Keratinocyte (primary cell): Measurements from ENCODE around the gene WASF3. TPM values are rescaled to one million over a fixed set of nuclear protein-coding genes. Genes with fewer than 3 reads are reported as not detected.

Experiments
- DNase-seq: peaks from one replicate; pipeline ENCODE4 v3.0.0-alpha.2; 2011; ENCODE audit warnings: low read depth, missing footprints, low spot score
- FAIRE-seq: peaks from 2 replicates; lab custom pipeline; 2011; peaks lifted over from hg19 to GRCh38; lab: Jason Lieb, UNC
- H2AFZ ChIP-seq: 2 replicates; pipeline ENCODE4 v1.6.0; 2012; ENCODE audit warnings: low read length, control low read depth, inconsistent platforms; ENCODE audit not compliant: control insufficient read depth
- H3K27ac ChIP-seq: 2 replicates; pipeline ENCODE4 v1.5.1; 2011; ENCODE audit warnings: low read length; ENCODE audit not compliant: control insufficient read depth, insufficient read depth
- H3K27me3 ChIP-seq: 3 replicates; pipeline ENCODE4 v1.6.0; 2011; ENCODE audit warnings: low read length; ENCODE audit not compliant: control insufficient read depth, insufficient read depth; ENCODE audit errors: extremely low read depth
- H3K36me3 ChIP-seq, 2 experiments: 2 replicates in 1 of 2; 3 replicates in 1 of 2; pipeline ENCODE4 v1.5.1; 2011; ENCODE audit warnings: low read length in 2 of 2, mild to moderate bottlenecking in 1 of 2; ENCODE audit not compliant: control insufficient read depth in 2 of 2, insufficient read depth in 2 of 2; ENCODE audit errors: extremely low read depth in 1 of 2
- H3K4me1 ChIP-seq: 3 replicates; pipeline ENCODE4 v1.5.1; 2011; ENCODE audit warnings: low read length; ENCODE audit not compliant: control insufficient read depth, insufficient read depth; ENCODE audit errors: extremely low read depth
- H3K4me2 ChIP-seq: 3 replicates; pipeline ENCODE4 v1.6.0; 2011; ENCODE audit warnings: low read depth, low read length; ENCODE audit not compliant: control insufficient read depth, insufficient read depth; ENCODE audit errors: extremely low read depth
- H3K4me3 ChIP-seq, 3 experiments: fragments of 200-600 bp in 1 of 3; sonication (generic) in 1 of 3; 2 replicates in 2 of 3; 3 replicates in 1 of 3; pipeline ENCODE4 v1.5.1; 2011 to 2016; ENCODE audit warnings: low read length in 3 of 3, mild to moderate bottlenecking in 3 of 3, control low read depth in 2 of 3, inconsistent platforms in 1 of 3, low read depth in 1 of 3, mixed read lengths in 1 of 3, mixed run types in 1 of 3, moderate library complexity in 1 of 3; ENCODE audit not compliant: control insufficient read depth in 2 of 3, insufficient read depth in 2 of 3; ENCODE audit errors: extremely low read depth in 1 of 3
- H3K79me2 ChIP-seq: 2 replicates; pipeline ENCODE4 v1.6.0; 2012; ENCODE audit warnings: low read length; ENCODE audit not compliant: control insufficient read depth, insufficient read depth
- H3K9ac ChIP-seq: 3 replicates; pipeline ENCODE4 v1.6.0; 2011; ENCODE audit warnings: low read length; ENCODE audit not compliant: control insufficient read depth, insufficient read depth; ENCODE audit errors: extremely low read depth
- H3K9me1 ChIP-seq: 3 replicates; pipeline ENCODE4 v1.6.0; 2011; ENCODE audit warnings: low read length; ENCODE audit not compliant: control insufficient read depth, insufficient read depth; ENCODE audit errors: extremely low read depth
- H3K9me3 ChIP-seq: 2 replicates; pipeline ENCODE4 v1.5.1; 2012; ENCODE audit warnings: low read depth, low read length; ENCODE audit not compliant: control insufficient read depth
- H4K20me1 ChIP-seq: 3 replicates; pipeline ENCODE4 v1.6.0; 2011; ENCODE audit warnings: low read length; ENCODE audit not compliant: control insufficient read depth, insufficient read depth; ENCODE audit errors: extremely low read depth
- EZH2 ChIP-seq: IDR thresholded peaks from one replicate; pipeline ENCODE4 v1.6.1; 2012; ENCODE audit warnings: inconsistent platforms, mild to moderate bottlenecking, low read length, moderate library complexity
- dilution Hi-C: fragments of 300-500 bp; cut with MboI; formaldehyde crosslinking; loops from one replicate; pipeline ENCODE4 v1.7.0; 2020; ENCODE audit warnings: low sequenced_read_pairs; ENCODE audit not compliant: extremely low pct_ligation_motif_present
- polyA plus RNA-seq, 5 experiments: library from polyadenylated mRNA; depleted of rRNA in 3 of 5; stranded (reverse) in 3 of 5; stranded (forward) in 1 of 5; unstranded in 1 of 5; fragments of >200 nt; gene quantifications; 1 replicate in 1 of 5; 2 replicates in 3 of 5; 3 replicates in 1 of 5; pipeline versions ENCODE4 v1.2.1 to v1.2.3, GENCODE V29; 2011 to 2012; ENCODE audit warnings: missing spikeins in 2 of 5, low read depth in 1 of 5, low replicate concordance in 1 of 5
- TF ChIP-seq, protein P1 (sequence below), 3 experiments: IDR thresholded peaks in 1 of 3; conservative IDR thresholded peaks in 1 of 3; optimal IDR thresholded peaks in 1 of 3; 2 replicates in 2 of 3; 3 replicates in 1 of 3; pipeline versions ENCODE3 to v1.5.1; 2011; ENCODE audit warnings: low read length in 3 of 3, mild to moderate bottlenecking in 3 of 3, moderate library complexity in 2 of 3, control low read depth in 1 of 3, inconsistent platforms in 1 of 3; ENCODE audit not compliant: insufficient read depth in 2 of 3; ENCODE audit errors: extremely low read depth in 1 of 3

The WASF3 gene
- polyA plus RNA-seq, 1 donor (not counting 4 experiments of a cell fraction or from before 2014, with no cell fraction given): 6.3 TPM

DNA sequence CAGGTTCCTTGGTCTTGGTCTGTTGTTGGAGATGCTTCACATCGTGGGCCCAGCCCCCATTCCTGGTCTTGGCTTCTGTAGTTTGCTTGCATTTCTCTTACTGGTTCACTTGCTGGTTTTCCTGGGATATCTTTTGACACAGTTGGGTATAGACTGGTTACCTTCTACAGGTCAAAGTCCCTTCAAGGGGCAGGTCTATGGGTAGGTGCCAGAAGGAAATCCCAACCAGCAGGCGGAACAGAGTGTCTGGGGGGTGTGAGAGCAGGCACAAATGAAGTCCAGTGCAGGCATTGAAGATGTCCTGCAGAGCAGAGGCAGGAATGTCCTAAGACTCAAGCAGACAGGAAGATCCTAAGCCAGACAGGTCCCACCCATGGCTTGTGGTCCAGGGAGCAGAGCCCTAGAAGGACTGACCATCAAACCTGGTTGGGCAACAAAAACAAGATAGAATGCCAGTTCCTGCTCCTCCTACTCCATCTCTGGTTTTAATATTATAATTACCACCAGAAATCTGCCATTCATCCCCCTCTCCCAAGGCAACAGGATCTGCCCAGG, 17.7 kb upstream of the WASF3 start:
- Histone ChIP-seq H3K4me1 (no peaks in the 10 kb centered on the region), H3K4me3 (no peak overlapping the region), H2AFZ (no peak overlapping the region), H4K20me1 (no peaks in the 10 kb centered on the region), H3K4me2 (no peak overlapping the region), H3K27ac (no peak overlapping the region), H3K36me3 (no peaks in the 10 kb centered on the region), H3K9me1 (no peaks in the 10 kb centered on the region), H3K27me3 (peaks cover 4% of the 10 kb centered on the region), H3K9me3 (no peaks in the 10 kb centered on the region), H3K79me2 (no peaks in the 10 kb centered on the region), H3K9ac (no peak overlapping the region)
- DNase-seq: no peak
- dilution Hi-C loops: no loop called here
- TF ChIP-seq EZH2: no peak
- TF ChIP-seq, protein P1, sequence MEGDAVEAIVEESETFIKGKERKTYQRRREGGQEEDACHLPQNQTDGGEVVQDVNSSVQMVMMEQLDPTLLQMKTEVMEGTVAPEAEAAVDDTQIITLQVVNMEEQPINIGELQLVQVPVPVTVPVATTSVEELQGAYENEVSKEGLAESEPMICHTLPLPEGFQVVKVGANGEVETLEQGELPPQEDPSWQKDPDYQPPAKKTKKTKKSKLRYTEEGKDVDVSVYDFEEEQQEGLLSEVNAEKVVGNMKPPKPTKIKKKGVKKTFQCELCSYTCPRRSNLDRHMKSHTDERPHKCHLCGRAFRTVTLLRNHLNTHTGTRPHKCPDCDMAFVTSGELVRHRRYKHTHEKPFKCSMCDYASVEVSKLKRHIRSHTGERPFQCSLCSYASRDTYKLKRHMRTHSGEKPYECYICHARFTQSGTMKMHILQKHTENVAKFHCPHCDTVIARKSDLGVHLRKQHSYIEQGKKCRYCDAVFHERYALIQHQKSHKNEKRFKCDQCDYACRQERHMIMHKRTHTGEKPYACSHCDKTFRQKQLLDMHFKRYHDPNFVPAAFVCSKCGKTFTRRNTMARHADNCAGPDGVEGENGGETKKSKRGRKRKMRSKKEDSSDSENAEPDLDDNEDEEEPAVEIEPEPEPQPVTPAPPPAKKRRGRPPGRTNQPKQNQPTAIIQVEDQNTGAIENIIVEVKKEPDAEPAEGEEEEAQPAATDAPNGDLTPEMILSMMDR (optimal IDR thresholded peaks at IDR 0.05 in 1 of 3, IDR thresholded peaks at IDR 0.05 in 1 of 3, conservative IDR thresholded peaks at IDR 0.05 in 1 of 3; ENCODE audit: extremely low read depth in 1 of 3, insufficient read depth in 2 of 3, low read length in 3 of 3): no peak
- FAIRE-seq: no peak

DNA sequence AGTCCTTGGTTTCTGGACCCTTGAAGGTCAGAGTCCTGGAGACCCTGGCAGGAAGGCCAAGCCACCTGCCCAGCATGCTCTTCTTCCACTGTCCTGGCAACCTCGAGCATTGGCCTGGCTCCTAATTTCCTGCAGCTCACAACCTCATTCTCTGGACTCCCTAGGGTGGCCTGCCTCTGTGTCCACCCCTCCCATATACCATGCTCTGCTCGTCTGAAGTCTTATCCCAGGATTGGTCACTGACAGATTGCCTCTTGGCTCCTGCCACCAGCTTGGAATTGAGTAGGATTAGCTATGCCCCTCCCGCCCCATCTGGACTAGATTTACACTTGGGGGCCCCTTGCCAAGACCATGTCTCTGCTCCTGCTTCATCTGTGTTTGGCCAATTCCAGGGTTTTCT, 17.1 kb upstream of the WASF3 start:
- Histone ChIP-seq H3K27ac (no peak overlapping the region), H3K9ac (no peak overlapping the region), H3K36me3 (no peaks in the 10 kb centered on the region), H3K4me1 (no peaks in the 10 kb centered on the region), H3K9me1 (no peaks in the 10 kb centered on the region), H3K4me2 (no peak overlapping the region), H4K20me1 (no peaks in the 10 kb centered on the region), H3K27me3 (peaks cover 4% of the 10 kb centered on the region), H3K79me2 (no peaks in the 10 kb centered on the region), H3K4me3 (no peak overlapping the region), H2AFZ (no peak overlapping the region), H3K9me3 (no peaks in the 10 kb centered on the region)
- TF ChIP-seq, protein P1 (optimal IDR thresholded peaks at IDR 0.05 in 1 of 3, IDR thresholded peaks at IDR 0.05 in 1 of 3, conservative IDR thresholded peaks at IDR 0.05 in 1 of 3; ENCODE audit: extremely low read depth in 1 of 3, insufficient read depth in 2 of 3, low read length in 3 of 3): no peak
- no peak for TF ChIP-seq EZH2
- DNase-seq: no peak
- dilution Hi-C loops: no loop called here
- FAIRE-seq: no peak
